Stimulated activated CD4-positive, alpha-beta T cell treated with anti-CD3 and anti-CD28 coated beads, Interleukin-2, amount 100 ng/mL, for 48 hours (primary cell): ENCODE data around the gene GJA9.

ENCODE experiments used
- DNase-seq, 2 donors: peaks; one replicate each; pipeline ENCODE4 v3.0.0-alpha.2; 2020

GJA9 gene

DNA sequence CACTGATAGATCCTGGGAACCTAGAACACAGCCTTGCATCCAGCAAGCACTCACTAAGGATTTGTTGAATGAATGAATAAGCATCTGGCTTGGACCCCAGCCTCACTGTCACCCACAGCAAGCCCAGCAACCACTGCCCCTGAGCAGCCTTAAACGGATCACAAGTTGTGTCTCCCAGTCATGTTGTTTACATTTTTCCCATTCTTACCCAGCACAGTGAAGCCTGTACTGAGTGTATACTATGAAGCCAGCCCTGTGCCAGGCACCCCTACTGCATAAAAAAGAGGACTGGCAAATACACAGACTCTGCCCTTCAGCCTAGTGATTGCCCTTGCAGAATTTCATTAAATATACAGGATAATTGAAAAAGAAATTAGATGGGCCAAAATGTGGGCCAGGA lies 52.0 kb downstream of the GJA9 start:
- no peak for DNase-seq

DNA sequence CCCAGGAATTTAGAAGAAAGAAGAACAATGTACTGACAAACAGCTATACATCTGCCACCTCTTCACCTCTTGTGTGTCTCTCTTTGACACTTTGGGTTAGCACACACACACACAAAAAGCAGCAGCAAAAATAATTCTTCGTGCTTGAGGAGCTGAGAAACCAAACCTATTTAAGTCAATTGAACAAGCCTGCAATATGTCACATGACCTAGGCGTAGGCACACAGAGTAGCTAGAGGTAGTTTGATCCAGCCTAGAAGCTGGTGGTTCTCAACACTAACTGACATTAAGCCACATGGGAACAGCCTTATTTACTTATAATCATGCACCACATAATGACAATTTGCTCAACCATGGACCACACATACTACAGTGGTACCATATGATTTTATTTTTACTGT lies 54.1 kb downstream of the GJA9 start:
- DNase-seq, result no peak

DNA sequence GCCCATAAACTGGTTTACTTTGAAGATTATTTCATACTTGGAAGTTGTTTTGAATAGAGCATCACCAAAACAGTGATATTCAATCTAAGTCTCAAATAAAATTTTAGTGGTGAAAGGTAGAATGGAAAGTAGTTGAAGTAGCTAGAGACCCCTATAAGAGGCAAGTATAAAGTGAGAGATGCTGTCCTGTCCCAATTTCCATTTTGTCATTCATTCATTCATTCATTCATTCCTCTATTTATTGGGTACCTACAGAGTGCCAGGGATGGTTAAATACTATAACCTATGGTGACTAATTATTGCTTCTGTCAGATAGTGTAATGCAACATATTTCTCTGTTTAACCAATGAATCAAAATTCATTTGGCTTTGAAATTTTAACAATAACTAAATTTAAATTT lies 54.5 kb downstream of the GJA9 start:
- DNase-seq, result no peak

DNA sequence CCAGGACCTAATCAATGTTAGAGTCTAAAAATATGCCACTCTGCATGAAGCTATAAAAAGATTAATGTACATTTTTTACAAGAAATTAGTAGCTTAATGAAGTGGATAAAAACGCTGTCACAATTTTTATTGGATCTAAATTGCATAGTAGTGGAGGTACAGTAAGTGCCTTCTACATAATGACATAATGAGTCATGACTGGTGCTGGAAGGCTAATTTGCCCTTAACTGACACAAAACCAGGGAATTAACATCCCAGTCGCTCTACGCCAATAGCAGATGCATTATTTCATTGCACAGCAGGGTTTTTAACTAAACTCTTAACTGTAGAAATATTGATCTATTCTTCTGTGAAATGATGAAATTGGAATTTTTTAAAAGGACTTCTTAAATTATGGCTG lies 55.1 kb downstream of the GJA9 start:
- no peak for DNase-seq
